Caco-2 (cell line): Measurements from ENCODE around the gene BRINP2. TPM values are rescaled to one million over a fixed set of nuclear protein-coding genes. Genes with fewer than 3 reads are reported as not detected.

Source experiments
- BruUV-seq: library from RNA; stranded (reverse); fragments of 400-500 nt; replicated peaks from 2 replicates; lab custom pipeline; 2021; lab: Mats Ljungman, UMichigan
- CTCF ChIA-PET: fragments of 300-600 bp; sonication (Branson Sonifier 250); formaldehyde crosslinking; loops from one replicate; lab custom pipeline; 2022; ENCODE audit warnings: antibody characterized with exemption; lab: Charles Lee
- POLR2A ChIA-PET: fragments of 300-600 bp; sonication (Branson Sonifier 250); formaldehyde crosslinking; loops from one replicate; lab custom pipeline; 2022; ENCODE audit warnings: antibody characterized with exemption; lab: Charles Lee
- DNase-seq, 2 experiments: peaks; one replicate each; pipeline versions ENCODE4 v3.0.0 to v3.0.0-alpha.2; 2020 to 2022
- H3K27me3 ChIP-seq: replicated peaks from 2 replicates; pipeline ENCODE4 v1.6.0; 2011; ENCODE audit warnings: low read length; ENCODE audit not compliant: control insufficient read depth, insufficient read depth
- H3K36me3 ChIP-seq: 2 replicates; pipeline ENCODE4 v1.5.1; 2011; ENCODE audit warnings: low read length; ENCODE audit not compliant: control insufficient read depth, insufficient read depth
- H3K4me1 ChIP-seq: fragments of 250-450 bp; sonication (Bioruptor Pico); 2 replicates; pipeline ENCODE4 v1.5.1; 2020; ENCODE audit warnings: mild to moderate bottlenecking
- H3K4me3 ChIP-seq: 2 replicates; pipeline ENCODE4 v1.5.1; 2011; ENCODE audit warnings: low read depth, mild to moderate bottlenecking, control low read depth, low read length
- H3K9me3 ChIP-seq: fragments of 250-450 bp; sonication (Bioruptor Pico); 2 replicates; pipeline ENCODE4 v1.5.1; 2020; ENCODE audit warnings: mild to moderate bottlenecking, moderate library complexity
- H3K27ac Mint-ChIP-seq: one replicate; pipeline ENCODE4 v1.8.0; 2022; ENCODE audit warnings: mixed read lengths; ENCODE audit not compliant: unreplicated experiment
- H3K27me3 Mint-ChIP-seq: one replicate; pipeline ENCODE4 v1.8.0; 2022; ENCODE audit warnings: mixed read lengths; ENCODE audit not compliant: insufficient read depth, unreplicated experiment
- H3K36me3 Mint-ChIP-seq: one replicate; pipeline ENCODE4 v1.8.0; 2022; ENCODE audit warnings: mild to moderate bottlenecking, mixed read lengths; ENCODE audit not compliant: insufficient read depth, unreplicated experiment
- H3K4me1 Mint-ChIP-seq: one replicate; pipeline ENCODE4 v1.8.0; 2022; ENCODE audit warnings: low read depth, mixed read lengths; ENCODE audit not compliant: unreplicated experiment
- H3K4me3 Mint-ChIP-seq: one replicate; pipeline ENCODE4 v1.8.0; 2022; ENCODE audit warnings: mild to moderate bottlenecking, moderate library complexity, mixed read lengths; ENCODE audit not compliant: unreplicated experiment
- H3K9me3 Mint-ChIP-seq: one replicate; pipeline ENCODE4 v1.8.0; 2022; ENCODE audit warnings: mixed read lengths; ENCODE audit not compliant: unreplicated experiment
- CTCF ChIP-seq, 2 experiments: fragments of 200-600 bp in 1 of 2; IDR thresholded peaks; 1 replicate in 1 of 2; 2 replicates in 1 of 2; pipeline versions ENCODE4 v1.5.1 to v1.8.0; 2011 to 2022; ENCODE audit warnings: antibody characterized with exemption in 1 of 2, control low read depth in 1 of 2, inconsistent platforms in 1 of 2, low read depth in 1 of 2, low read length in 1 of 2, mild to moderate bottlenecking in 1 of 2, moderate library complexity in 1 of 2; ENCODE audit not compliant: insufficient read depth in 1 of 2, severe bottlenecking in 1 of 2, unreplicated experiment in 1 of 2
- intact Hi-C: fragments of 100-400 bp; cut with micrococcal nuclease; formaldehyde crosslinking; loops from one replicate; pipeline ENCODE4 v1.10.0; 2022; ENCODE audit not compliant: unreplicated experiment
- total RNA-seq: library from RNA; stranded (reverse); gene quantifications from 2 replicates; pipeline ENCODE4 v1.2.3, GENCODE V29; 2022

Gene BRINP2
- total RNA-seq, 1 experiment from 2014 or later = not detected

- no peak for TF ChIP-seq CTCF (IDR thresholded peaks at IDR 0.05; ENCODE audit: insufficient read depth in 1 of 2, low read depth in 1 of 2, low read length in 1 of 2, severe bottlenecking in 1 of 2, unreplicated experiment in 1 of 2)
- ChIA-PET POLR2A (no interaction called here), CTCF (no interaction called here)
- H3K36me3 ChIP-seq = no peaks in the 10 kb centered on the region
- H3K27me3 ChIP-seq = no peaks in the 10 kb centered on the region
- no peaks in the 10 kb centered on the region for H3K9me3 Mint-ChIP-seq
- BruUV-seq = no TSS peak
- no peak overlapping the region for H3K27ac Mint-ChIP-seq
- no peak overlapping the region for H3K4me3 ChIP-seq
- peaks cover 2% of the 10 kb centered on the region for H3K27me3 Mint-ChIP-seq
- H3K4me3 Mint-ChIP-seq = no peak overlapping the region
- no peaks in the 10 kb centered on the region for H3K36me3 Mint-ChIP-seq
- no peak for DNase-seq
- H3K4me1 Mint-ChIP-seq = no peaks in the 10 kb centered on the region
- no peaks in the 10 kb centered on the region for H3K9me3 ChIP-seq
- H3K4me1 ChIP-seq = no peaks in the 10 kb centered on the region
- intact Hi-C loops = no loop called here
These were observed 116.5 kb downstream of the BRINP2 start for GRCh38 chr1:177287270-177287669.

- H3K4me3 ChIP-seq = no peak overlapping the region
- BruUV-seq = no TSS peak
- H3K9me3 ChIP-seq = no peaks in the 10 kb centered on the region
- intact Hi-C loops = no loop called here
- H3K27me3 ChIP-seq = no peaks in the 10 kb centered on the region
- H3K4me1 ChIP-seq = no peaks in the 10 kb centered on the region
- Mint-ChIP-seq H3K36me3 (no peaks in the 10 kb centered on the region), H3K27ac (no peak overlapping the region), H3K4me1 (no peaks in the 10 kb centered on the region), H3K9me3 (no peaks in the 10 kb centered on the region), H3K4me3 (no peak overlapping the region), H3K27me3 (peaks cover 2% of the 10 kb centered on the region)
- DNase-seq = no peak
- TF ChIP-seq CTCF (IDR thresholded peaks at IDR 0.05; ENCODE audit: insufficient read depth in 1 of 2, low read depth in 1 of 2, low read length in 1 of 2, severe bottlenecking in 1 of 2, unreplicated experiment in 1 of 2) = no peak
- H3K36me3 ChIP-seq = no peaks in the 10 kb centered on the region
- ChIA-PET POLR2A (no interaction called here), CTCF (no interaction called here)
These were observed 117.2 kb downstream of the BRINP2 start for GRCh38 chr1:177287994-177288393.

- no peaks in the 10 kb centered on the region for H3K9me3 ChIP-seq
- no peaks in the 10 kb centered on the region for H3K4me1 ChIP-seq
- BruUV-seq = no TSS peak
- Mint-ChIP-seq H3K9me3 (no peaks in the 10 kb centered on the region), H3K27me3 (peaks cover 2% of the 10 kb centered on the region), H3K4me3 (no peak overlapping the region), H3K4me1 (no peaks in the 10 kb centered on the region), H3K27ac (no peak overlapping the region), H3K36me3 (no peaks in the 10 kb centered on the region)
- H3K4me3 ChIP-seq = no peak overlapping the region
- no peak for DNase-seq
- intact Hi-C loops = no loop called here
- TF ChIP-seq CTCF (IDR thresholded peaks at IDR 0.05; ENCODE audit: insufficient read depth in 1 of 2, low read depth in 1 of 2, low read length in 1 of 2, severe bottlenecking in 1 of 2, unreplicated experiment in 1 of 2) = no peak
- H3K27me3 ChIP-seq = no peaks in the 10 kb centered on the region
- CTCF ChIA-PET = no interaction called here
- POLR2A ChIA-PET = no interaction called here
- H3K36me3 ChIP-seq = no peaks in the 10 kb centered on the region
These were observed 118.8 kb downstream of the BRINP2 start for GRCh38 chr1:177289532-177289931.
